Right renal pelvis (tissue), 4 donors: Measurements from ENCODE around the gene COL23A1. TPM values are rescaled to one million over a fixed set of nuclear protein-coding genes. Genes with fewer than 3 reads are reported as not detected.

Experiments
- DNase-seq, 4 donors: peaks; one replicate each; pipeline ENCODE4 v3.0.0-alpha.2; 2013; ENCODE audit warnings: low read depth in 4 of 4, low spot score in 3 of 4, missing footprints in 1 of 4
- polyA plus RNA-seq, 4 donors: library from polyadenylated mRNA; unstranded; fragments of 120-200 nt; gene quantifications; one replicate each; pipeline ENCODE4 v1.2.1, GENCODE V29; 2013; ENCODE audit not compliant: insufficient read length in 4 of 4

Gene COL23A1
- polyA plus RNA-seq, 4 donors, result 5.7 to 8.2 (median 6.4) TPM

DNA sequence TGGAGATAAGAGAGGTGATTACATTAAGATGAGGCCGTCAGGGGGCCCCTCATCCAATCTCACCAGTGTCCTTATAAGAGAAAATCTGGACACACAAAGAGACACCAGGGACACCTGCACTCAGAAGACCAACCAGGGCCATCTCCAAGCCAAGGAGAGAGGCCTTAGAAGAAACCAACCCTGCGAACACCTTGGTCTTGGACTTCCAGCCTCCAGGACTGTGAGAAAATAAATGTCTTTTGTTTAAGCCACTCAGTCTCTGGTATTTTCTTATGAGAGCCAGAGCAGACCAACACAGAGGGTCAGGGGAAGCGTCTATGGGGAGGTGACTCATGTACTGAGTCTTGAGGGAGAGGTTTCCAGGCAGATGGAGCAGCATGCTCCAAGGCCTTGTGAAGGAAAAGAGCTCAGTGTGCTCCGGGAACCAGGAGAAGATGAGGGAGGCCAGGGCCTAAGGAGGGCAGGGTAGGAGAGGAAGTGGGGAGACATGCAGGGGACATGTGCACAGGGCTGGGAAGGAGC lies 363.0 kb downstream of the COL23A1 start:
- DNase-seq, result no peak

DNA sequence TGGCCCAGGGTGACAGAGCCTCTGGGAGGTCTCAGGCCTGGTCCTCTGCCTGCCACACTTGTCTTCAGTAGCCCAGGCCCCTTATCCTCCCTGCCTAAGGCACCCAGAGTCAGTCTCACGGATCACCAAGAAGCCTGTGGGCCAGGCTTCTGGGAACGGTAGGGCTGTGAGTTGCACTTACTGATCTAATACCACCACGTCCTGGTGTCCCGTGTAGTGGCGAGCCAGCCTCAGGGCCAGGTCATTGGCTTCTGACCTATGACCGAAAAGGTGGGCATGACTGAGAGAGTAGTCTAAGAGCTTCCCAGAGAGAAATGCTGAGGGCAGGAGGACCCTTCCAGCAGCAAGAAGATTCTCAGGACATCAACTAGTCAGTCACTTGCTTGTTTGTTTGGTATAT lies 365.0 kb downstream of the COL23A1 start:
- DNase-seq, result no peak

DNA sequence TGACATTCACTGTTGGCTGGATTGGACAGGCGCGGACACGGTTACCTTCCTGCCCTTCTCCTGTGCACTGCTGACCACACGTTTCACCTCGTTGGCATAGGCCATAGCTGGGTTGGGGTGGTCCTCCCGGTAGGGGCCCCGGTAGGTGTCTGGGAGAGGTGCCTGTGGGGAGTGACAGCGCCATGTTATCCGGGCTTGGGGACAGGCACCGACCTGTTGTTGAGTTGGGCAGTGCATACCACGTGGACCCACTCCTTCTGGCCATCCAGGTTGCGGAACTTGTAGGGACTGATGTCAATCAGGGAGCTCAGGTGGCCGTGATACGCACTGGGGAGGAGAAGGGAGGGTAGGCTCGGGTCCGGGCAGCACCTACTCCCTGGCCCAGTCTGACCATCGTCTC lies 365.8 kb downstream of the COL23A1 start:
- no peak for DNase-seq

DNA sequence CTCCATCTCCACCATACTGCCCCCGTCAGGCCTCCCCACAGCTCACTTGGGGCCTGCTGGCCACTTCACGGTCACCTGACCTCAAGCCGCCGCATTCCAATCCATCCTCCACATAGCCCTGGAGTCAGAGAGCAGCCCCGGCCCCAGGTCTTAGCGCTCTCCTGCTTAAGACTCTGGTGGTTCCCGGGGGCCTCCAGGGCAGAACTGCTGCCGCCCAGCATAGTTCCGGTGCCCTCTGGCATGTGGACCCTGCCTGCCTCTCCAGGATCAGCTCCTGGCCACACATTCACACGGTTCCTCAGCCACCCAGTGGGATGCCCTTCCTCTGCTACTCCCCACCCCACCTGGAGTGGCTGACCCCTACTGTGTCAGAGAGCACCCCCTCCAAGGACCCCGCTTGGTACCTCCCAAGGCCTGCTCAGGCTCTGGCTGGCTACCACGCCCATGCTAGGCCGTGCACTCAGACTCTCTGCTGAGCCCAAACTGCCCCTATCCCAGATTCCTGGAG lies 366.3 kb downstream of the COL23A1 start:
- DNase-seq, result no peak

GRCh38 chr5:178223196-178223773 lies 366.9 kb downstream of the COL23A1 start:
- DNase-seq, result no peak

DNA sequence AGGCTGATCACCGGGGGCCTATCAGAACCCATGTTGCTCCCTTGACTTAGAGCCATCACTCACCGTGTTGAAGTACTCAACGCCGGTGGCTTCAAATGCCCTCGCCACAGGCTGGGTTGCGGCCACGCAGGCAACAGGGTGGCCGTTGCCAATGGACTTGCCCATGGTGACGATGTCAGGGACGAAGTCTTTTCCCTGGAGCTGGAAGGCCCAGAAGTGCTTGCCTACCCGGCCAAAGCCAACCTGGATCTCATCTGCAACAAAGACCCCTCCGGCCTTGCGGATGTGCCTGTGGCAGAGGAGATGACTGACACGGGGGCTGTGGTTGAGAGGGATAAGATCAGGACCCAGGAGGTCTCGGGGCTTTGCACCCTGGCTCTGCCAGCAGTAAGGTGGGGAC lies 367.9 kb downstream of the COL23A1 start:
- DNase-seq, result no peak

DNA sequence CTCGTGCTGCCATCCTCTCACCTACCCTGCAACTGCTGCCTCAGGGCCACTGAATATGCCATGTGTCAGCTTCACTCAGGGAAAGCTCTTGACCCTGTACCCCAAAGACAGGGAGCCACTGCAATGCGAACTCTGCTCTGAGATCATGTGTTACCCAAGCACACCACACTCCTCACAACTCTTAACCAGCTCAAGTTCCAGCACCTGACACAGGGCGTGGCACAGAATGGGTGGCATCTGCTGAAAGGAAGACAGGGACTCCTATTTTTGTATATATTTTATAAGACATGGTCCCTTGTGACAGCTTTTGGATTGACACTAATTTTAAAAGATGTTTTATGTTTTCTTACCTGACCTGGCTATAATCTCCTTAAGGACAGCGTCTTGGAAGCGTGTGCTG lies 368.3 kb downstream of the COL23A1 start:
- DNase-seq, result no peak

GRCh38 chr5:178221282-178221681 lies 368.9 kb downstream of the COL23A1 start:
- no peak for DNase-seq

- DNase-seq, result no peak
Observed at GRCh38 chr5:178218827-178219226, 371.4 kb downstream of the COL23A1 start.

GRCh38 chr5:178218237-178218776 lies 371.9 kb downstream of the COL23A1 start:
- DNase-seq, result no peak

GRCh38 chr5:178216779-178217178 lies 373.4 kb downstream of the COL23A1 start:
- DNase-seq, result no peak

GRCh38 chr5:178216088-178216534 lies 374.1 kb downstream of the COL23A1 start:
- no peak for DNase-seq

DNA sequence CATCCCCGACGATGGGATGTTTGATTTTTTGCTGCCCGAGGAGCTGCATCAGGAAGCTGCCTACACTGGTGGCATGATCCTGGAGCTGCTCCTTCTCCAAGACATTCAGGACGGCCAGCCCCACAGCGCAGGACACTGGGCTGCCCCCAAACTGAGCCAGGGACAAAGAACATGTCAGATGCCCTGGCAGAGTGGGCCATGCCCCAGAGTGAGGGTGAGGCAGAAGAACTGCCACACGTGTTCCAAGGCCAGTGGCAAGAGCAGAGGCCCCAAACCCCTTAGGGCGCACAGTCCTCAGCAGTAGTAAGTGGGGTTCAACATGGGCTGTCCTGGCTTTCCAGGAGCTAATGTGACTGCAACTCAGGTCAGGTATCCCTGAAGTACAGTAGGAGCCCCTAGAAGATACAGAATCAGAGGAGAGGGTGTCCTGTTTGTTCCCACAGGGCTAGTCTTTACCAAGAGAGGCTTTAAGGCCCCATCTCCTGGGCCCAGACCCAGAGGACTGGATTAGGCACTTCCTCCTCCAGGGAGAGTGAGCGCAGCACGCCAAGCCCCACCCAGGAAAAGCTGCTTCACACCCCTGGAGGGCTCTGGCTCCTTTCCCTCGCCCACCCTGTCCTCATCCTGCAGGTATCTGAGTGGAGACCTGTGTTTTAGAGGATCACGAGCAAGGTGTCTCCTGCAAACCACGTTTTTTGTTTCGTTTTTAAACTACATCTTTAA lies 374.8 kb downstream of the COL23A1 start:
- no peak for DNase-seq

DNA sequence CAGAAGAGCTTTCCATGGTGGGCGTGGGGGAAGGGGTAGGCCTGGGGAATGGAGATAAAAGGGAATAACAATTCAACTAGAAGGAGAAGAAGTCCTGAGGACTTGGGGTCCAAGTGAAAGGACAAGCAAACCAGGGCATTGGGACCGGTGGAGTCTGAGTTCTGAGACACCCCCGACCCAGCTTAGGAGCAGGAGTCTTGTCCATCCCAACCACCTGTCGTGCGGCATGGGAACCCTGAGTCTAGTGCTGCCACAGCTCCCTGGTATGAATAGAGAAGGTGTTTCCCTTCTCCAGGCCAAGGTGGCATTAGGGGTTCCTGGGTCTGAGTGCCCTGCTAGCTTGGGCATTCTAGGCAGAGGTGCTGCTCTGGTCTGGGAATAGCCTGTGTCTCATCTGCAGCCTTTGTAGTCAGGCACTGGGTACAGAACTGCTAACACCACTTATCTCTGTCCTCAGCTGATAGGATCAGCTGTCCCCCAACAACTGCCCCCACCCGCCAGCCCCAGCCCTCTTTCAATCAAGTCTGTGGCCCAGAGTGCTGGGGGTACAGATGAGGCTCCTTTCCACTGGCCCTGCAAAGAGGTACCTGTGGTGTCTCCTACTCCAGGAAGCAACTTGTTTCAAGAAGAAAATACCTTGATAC lies 375.9 kb downstream of the COL23A1 start:
- no peak for DNase-seq

DNA sequence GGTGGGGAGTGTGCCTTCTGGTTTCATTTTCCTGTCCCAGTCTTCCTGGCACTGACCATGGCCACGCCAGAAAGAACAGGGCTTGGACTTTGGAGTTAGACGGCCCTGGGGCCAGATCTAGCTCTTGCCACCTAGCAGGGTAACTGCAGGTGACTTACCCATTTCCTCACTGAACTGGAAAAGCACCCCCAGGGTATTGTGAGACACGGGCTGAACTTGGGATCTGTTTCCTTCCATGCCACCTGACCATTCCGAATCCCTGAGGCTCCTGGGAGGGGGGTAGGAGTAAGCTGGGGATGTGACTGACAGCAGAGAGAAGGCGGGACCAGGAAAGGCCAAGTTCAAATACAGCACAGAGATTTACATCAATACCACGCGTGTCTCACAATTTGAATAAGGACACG lies 376.4 kb downstream of the COL23A1 start:
- no peak for DNase-seq

DNA sequence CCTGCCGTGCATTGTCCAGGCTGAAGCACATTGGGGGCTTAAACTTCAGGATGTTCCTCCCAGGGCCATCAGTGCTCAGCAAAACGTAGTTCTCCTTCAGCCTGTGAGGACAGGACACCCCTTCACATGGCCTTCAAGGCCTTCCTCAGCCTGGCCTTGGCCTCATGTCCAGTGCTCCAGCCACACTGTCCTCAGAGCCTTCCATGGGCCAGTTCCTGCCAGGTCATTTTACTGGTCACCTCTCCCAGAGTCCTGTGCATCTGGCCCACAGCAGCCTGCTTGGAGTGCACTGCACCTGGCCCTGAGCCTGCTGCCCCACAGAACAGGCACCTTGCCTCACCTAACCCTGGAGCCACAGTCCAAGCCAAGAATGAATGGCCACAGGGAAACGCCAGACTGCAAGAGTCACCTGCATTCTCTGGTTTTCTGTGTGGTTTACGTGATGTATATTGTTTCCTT lies 377.2 kb downstream of the COL23A1 start:
- no peak for DNase-seq

DNA sequence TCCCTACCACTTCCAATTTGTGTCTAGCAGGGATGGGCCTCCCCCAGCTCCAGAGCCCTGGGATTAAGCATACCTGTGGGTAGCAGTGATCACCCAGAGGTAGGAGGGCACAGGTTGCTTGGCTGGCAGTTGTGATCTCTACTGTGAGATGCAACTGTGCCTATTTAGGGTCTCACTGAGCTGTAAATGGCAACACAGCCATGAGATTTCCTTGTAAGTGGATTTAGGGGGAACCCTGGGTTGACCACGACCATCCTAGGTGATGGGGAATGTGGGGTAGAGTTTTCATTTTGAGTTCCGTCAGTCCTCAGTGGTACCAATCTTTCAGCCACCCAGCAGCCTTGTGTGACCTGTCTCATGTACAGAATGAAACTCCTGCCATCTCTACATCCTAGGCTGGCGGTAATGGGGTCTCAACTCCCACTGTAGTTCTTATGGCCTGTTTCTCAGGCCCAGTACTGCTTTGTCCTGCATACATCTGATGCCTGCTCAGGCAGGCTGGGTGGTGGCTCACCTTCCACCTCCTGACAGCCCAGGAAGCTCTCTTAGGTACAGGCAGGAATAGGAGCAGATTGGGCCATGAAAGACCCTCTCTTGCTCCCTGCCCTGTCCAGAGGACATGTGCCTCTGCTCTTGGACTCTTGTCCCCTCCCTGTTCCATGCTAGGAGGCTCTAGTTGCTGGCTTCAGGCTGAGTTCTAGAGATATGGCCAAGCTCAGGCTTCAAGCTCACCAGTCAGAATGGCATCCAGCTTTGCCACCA lies 377.8 kb downstream of the COL23A1 start:
- no peak for DNase-seq

DNA sequence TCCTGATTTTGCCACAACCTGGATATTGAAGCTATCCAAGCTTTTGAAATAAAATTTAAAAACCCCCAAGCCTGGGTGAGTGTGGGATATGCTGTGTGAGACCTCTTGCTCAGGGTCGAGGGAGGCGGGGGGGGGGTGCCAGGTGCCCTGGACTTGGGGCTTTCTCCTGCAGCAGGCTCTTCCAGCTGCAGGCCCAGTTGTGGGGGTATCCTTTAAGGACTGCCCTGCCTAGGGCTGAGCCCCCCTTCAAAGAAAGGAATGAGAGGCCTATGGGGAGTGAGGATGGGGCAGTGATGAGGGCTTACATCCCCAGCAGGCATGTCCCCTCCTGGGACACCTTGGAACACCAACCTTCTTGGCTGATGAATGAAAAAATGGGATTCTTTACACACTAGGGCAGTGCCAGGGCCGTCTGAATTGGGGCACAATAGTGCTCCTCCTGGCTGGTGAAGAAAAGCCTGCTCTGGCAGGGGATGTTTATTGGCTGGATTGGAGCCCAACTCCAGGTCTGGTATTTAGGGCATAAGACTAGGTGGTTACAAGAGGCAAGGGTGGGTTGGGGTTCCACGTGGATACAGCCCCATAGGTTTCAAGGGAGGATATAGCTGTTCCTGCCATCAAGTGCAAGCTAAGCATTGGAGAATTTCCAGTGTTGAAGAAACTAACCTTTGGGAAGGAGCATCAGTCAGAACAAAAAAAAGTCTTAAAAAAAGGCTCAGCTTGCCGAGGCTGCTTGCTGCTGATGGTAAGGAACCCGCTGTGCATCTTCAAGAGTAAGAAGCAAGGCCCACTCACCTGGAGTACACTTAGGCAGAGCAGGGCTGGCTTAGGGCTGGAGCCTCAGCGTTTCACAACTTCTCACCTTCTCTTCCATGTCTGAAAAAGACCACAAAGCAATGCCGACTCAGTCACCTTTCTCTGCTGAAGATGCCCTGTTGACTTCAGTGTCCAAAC lies 378.8 kb downstream of the COL23A1 start:
- DNase-seq, result no peak

GRCh38 chr5:178210686-178211085 lies 379.5 kb downstream of the COL23A1 start:
- DNase-seq, result no peak
